GM19043 (cell line): ENCODE measurements around the gene PDE4B.

Experiments used
- ATAC-seq: cut with Tn5 transposase; IDR thresholded peaks from one replicate; pipeline ENCODE4 v1.9.1; 2021; ENCODE audit warnings: low read depth; ENCODE audit not compliant: unreplicated experiment

Gene PDE4B

DNA sequence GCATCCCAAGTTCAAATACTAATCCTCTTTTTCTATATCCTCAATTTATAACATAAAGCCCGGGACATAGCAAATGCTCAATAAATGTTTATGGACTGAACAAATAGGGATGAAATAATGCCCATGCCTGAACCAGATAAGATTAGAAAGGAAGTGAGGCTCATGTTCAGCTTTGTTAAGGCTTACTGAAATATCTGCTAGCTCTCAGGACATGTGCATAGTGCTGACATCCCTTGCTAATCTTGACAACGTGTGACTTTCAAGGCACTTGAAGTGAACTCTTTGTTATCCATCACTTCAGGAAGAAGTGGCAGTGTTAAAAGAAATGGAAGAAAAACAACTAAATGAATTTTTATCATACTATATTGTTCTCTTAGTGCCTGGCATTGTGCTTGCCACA is 481.0 kb downstream of the PDE4B start:
- ATAC-seq = no peak

DNA sequence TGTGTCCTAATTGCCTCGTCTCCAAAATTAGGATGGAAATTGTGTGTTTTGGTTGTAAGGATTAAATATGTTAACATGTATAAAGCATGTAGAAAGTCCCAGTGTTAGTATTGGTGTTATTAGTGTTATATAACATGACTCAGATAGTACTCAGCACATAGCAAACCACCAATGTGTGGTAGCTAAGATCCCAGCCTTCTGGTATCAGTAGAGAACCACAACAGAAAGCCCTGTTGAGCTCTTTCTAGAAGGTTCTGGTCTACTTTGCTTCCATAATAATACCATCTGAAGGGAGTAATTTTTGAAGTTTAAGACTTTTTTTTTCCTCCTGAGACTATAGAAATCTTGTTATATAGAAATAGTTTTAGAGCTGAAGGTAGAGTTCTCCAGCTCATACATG is 481.9 kb downstream of the PDE4B start:
- ATAC-seq = no peak

DNA sequence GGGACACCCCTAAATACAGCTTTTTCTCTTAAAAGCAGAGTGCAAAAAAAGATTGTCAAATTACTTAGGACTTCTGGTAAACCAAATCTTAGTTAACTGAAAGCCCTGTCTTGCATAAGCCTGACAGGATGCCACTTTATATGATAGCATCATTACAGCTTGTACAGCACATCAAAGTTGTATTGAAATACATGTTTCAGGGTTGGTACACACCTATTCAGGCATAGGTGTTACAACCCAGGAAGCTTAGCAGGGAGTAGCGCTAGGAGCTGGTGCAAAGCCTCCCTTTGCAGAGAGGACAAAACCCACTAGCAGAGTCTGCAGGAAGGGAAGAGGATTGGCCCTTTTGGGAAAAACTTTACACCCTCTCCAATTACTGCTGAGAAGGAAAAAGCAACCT is 482.4 kb downstream of the PDE4B start:
- ATAC-seq = no peak

DNA sequence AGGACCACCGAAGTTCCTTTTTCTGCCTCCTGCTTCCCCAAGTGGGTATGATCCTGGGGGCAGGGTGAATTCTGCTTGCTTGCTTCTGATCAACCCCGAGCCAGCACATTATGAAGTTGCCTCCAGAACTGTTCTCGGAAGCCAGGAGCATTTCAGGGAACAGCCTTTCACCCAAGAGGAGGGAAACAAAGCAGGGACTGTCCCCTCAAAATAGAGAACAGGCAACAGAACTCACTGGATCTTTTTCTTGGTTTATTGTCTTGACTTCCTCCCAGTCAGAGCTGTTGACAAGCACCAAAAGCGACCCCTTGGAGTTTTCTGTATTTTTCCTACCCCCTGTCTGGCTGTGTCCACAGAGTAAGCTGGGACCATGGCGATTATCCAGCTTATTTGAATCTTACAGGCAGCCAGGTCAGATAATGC is 482.9 kb downstream of the PDE4B start:
- ATAC-seq = no peak

DNA sequence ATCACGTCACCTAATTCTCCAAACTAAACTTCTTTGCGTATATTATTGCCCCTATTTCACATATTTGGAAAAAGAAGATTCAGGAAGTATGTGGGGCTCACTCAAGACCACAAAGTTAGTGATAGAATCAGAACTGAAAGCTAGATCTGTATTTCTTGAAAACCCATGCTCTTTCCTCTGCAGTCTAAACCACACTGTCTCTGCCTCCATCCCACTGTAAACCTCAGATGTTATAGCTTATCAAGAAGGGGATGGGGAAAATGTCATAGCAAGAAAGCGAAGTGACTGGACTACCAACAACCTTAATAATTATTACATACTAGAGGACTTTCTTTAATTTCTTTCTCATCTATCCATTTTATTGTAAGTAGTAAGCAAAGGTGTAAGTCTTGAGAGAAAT is 483.5 kb downstream of the PDE4B start:
- peak; percentile 71 for ATAC-seq

DNA sequence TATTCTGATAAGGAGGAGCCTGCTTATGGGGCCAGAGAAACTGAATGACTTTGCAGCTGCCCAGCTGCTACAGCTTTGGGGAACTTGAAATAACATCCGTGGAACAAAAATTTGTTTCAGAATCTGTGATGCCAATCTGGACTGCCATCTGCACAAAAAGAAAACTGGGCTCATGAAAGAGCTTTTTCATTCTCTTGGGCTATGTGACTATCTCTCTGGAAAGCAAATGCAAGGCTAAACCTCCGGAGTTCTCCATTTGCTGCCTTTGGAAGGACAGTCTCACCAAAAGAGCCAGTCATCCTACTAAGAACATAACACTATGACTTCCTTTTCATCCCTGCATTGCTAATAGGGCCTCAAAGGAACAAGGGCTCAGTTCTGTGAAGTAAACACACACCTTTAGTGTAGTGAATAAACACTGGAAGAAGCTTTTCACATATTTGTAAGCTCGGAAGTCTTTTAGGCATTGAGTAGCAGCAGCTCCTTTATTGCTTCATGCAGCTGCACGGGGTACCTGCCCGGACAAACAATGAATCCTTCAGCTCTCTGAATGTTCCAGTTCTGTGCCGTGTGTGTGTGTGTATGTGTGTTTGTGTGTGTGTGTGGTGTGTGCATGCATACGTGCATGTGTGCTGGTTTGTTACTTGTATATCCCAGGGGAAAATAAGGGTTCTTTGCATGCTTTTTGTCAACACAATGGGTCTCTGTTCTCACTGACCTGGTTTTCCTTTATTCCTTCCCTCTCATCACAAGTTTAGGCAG is 485.7 kb downstream of the PDE4B start:
- ATAC-seq = no peak

DNA sequence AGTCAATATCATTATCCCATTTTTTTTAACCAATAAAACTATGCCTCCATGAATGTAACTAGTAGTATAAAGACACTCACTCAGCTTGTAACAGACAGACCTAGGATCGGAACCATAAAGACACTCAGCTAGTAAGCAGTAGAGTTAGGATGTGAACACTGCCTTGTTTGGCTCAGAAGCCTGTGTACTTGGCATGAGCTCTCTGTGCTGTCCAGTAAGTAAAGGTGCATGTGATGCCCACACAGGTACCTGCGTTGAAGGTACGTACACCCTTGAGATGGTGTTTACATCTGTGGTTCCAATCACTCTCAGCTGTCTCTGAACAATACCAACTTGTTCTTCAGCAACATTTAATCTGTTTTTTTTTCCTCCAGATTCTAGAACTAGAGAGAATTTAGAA is 489.1 kb downstream of the PDE4B start:
- no peak for ATAC-seq

DNA sequence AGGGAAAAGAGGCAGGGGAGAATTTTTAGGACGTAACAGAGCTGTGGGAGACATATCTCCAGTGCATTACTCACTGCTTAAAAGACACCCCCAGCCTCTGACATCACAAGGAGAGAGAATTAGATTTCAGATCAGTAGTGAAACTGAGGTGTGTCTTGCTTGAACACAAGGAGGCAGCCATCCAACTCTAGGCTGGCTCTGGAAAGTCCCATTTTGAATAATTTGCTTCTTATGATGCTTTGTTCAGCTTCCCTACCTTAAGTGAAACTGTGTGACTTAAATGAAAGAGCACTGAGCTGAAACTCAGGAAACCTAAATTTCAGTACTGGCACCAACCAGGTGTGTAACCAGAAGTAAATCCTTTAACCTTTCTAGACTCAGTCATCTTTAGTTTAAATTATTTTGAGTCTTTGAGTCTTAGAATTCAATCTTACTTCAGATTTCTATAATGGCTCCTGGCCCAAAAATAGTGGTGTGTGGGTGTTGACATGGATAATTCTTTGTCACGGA is 489.7 kb downstream of the PDE4B start:
- ATAC-seq = peak; percentile 72

DNA sequence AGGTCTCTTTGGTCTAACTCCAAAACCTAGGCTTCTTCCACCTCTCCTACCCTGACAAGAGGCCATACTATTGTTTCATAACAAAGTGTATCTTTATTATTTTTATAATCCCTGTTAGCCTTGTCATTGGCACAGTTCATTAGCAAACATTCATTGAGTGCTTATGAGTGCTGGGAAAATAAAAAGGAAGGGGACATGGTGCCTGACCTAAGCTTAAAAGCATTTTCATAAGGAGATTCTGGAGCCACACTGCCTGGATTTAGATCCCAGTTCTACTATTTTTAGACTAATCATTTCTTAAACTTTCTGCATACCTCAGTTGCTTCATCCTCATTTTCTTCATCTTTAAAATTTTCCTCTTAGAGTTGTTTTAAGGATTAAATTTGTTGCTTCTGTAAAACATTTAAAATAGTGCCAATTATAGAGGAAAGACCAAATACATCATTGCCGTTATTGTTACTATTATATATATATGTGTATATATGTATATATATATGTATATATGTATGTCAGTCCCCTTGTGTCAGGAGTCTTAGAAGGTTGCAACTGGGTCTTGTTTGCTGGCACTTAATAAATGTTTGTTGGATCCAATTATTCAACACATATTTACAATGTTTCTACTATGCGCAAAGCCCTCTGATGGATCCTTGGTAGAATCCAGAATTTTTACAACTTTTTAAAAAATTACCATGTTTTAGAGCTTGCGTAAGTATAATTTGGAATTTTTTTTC is 490.4 kb downstream of the PDE4B start:
- ATAC-seq = no peak

DNA sequence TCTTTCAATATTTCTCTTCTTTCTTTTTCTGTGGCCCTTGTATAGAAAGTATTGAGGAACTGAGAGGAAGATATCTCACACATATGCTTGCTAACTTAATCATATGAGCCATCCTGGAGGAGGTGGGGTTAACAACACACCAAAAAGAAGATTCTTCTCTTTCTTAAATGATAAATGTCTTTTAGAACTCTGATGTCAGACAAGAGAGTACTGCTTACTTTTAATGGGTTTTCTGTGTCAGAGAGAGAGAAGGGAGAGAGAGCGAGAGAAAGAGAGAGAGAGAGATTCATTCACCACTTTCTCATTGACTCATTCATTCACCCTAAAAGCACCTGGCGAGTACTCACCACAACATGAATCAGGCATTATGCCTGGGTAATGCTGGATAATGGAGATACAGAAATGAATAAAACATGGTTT is 490.9 kb downstream of the PDE4B start:
- ATAC-seq = peak; percentile 49

DNA sequence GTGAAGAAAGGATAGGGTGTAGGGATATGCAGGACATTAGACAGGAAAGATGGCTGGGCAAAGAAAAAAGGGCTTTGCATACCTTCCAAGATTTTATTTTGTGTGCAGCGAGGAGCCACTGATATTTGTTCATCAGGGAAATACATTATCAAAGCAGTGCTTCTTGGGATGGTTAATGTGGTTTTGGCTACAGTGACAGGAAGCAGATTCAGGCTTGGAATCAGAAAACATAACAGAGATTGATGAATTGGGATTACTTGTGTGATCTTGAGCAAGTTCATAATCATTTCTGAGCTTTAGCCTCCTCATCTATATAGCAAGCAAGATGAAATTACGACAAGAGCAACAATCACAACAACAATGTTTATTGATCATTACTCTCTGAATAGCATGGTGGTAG is 492.1 kb downstream of the PDE4B start:
- no peak for ATAC-seq

DNA sequence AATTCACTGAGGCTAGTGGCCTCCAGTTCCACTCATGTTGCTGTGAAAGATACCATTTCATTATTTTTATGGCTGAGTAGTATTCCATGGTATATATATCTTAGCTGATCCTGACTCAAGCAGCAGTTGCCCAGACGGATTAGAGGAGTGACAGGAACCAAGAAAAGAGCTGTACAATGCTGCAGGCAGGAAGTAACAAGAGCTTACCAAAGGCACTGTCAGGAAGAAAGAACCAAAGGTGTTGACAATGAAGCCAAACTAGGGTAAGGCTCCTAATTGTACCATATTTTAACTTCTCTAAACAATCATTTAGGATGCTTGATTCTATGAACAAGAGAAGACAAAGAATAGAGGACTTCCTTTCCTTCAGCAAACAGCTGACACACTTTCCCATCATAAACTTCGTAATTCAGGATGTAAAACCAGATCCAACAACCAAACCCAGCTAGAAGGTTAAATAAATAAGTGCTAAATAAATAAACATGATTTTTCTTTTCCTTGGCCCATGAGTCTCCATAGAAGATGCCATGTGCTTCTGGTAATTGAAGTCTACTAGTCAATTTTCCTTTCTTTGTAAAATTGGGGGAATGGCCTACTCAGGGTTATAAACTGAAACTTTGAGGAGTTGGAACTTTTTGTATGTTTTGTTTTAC is 493.0 kb downstream of the PDE4B start:
- ATAC-seq = no peak

DNA sequence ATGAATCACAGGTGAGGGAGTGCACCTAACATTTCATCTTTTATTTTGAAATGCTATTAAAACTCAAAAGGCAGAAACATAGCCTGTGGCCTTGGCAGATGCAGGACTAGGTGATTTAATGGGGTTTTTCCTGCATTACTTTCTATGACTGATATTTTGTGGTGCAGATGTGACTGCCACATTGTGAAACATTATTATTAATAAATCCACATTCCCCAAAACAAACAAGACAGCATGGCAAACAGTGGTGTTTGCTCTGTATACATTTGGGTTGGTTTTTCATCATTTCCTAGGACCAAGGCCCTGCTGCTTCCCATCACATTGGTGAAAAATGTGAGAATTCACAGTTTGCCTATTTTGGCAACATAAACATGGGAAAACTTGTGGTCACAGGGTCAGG is 493.6 kb downstream of the PDE4B start:
- no peak for ATAC-seq

DNA sequence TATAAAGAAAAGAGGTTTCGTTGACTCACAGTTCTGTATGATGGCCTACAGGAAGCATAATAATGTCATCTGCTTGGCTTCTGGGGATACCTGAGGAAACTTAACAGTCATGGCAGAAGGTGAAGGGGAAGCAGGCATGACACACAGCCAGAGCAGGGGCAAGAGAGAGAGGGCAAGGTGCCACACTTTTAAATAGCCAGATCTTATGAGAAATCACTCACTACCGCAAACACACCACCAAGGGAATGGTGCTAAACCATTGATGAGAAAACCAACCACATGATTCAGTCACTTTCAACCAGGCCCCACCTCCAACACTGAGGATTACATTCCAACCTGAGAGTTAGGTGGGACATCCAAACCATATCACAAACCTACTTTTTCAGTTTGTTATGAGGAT is 495.4 kb downstream of the PDE4B start:
- ATAC-seq = no peak

DNA sequence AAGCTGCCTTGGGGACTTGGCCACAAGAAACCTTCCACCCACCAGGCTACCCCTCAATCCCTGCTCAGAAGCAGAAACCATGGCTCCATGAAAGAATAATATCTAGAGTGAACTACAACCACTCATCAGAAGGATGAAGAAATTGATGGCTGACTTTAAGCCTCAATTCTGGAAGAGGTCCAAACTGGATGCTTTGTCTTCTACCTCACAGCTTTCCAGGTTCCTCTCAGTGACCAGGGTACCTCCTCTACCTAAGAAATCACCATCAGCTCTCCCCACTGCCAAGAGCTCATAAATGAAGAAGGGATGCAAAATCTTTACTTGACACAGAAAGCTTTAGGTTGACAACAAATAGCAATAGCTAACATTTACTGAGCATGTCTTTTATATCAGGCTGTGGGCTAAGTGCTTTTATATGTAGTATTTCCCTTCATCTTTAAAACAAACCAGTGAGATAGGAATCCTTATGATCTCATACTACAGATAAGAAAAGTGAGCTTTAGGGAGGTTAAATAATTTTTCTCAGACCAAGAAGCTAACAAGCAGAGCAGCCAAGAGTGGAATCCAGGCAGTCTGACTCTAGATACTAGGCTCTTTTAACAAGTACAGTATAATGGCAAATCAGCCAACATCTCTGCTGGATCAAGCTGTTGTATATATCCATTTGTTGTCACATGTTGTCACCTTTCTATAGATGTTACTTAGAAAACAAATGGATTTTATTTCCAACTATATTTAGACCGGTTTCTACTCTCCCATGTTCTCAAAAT is 498.3 kb downstream of the PDE4B start:
- ATAC-seq = no peak

DNA sequence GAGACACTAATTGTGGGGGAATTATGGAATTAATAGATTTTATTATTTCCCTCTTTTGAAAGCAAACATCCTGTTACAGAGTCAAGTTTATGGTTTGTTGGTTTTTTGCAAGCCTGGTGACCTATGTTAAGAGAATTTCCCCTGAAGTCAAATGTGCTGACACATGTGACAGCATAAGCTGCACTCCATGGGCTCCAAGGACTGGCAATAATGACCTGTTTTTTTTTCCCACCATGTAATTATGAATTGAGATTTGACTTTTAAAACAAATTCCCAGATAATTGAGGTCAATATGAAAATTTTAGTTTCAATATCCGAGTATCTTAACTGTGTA is 498.8 kb downstream of the PDE4B start:
- no peak for ATAC-seq

DNA sequence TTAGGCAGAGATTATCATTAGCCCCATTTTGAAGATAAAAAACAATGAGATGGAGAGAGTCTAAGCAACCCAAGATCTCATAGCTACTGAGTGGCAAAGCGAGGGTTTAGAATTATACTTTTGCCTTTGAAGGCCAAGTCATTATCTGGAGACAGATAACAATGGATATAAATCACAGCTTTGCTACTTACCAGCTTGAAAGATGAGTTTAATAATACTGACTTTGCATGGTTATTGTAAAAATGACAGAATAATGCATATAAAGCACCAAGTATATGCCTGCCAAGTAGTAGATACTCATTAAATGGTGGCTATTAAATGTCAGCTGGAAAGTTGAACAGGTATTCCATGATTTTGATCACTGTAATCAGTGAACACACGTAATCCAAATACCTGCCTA is 499.6 kb downstream of the PDE4B start:
- ATAC-seq = no peak

DNA sequence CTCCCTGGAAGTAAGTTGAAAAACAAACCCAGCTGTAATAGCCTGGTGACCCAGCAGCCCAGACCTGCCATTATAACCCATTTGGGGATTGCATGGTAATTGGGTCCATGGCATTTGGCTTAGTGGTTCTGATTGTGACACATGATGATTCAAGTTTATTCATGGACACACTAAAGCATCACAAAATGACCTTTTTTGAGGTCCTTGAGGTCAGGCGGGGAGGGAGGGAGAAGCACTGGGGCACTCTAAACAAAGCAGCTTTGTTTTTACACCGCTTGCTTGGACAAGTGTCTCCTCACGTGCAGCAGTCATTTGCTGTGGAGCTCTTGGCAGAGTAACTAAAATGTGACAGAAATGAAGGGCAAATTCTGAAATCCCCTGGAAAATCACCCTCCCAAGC is 500.2 kb downstream of the PDE4B start:
- ATAC-seq = no peak

DNA sequence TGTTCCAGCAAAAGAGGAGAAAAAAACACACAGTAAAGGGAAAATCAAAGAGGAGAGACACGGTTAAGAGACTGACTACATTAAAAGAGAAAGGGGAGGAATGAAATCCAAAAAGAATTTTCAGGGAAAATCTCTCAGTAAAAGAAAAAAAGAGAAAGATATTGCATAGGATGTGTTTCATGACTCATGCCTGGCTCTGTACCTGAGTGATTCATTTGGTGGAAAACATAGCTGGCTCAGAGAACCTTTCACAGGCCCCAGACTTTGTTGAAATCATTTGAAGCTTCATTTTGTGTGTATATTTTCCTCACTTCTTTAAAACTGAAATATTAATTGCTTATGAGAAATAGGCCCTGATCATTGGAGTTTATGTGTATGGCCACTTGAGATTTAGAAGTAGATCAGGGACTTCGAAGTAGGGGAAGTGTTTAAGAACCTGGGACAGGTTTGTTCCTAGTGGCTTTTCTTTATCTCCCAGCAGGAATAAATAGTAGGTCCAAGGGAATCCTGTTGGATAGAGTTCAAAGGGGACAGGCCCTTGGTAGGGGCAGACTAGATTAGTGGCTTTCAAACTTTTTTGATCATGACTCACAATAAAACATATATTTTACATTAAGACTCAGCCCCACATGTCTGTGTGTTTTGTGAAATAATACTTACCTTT is 502.1 kb downstream of the PDE4B start:
- ATAC-seq = no peak

DNA sequence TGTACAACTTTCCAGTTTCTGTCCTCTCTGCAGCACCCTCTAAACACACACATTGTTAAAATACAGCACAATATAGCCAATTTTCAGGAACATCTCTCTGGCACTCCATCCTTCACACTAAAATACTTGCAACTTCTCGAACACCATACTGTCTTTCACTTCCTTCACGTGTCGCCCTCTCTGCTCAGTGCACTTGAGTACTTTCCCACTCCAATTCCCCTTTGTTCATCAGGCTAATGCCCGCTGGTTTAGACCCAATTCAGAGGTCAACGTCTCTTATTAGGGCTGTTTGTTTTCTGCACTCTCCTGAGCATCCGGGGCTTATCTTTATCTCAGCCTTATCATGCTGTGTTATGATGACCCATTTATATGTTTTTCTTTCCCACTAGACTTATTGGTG is 503.1 kb downstream of the PDE4B start:
- ATAC-seq = no peak
